Transverse colon (tissue), 4 donors: ENCODE measurements around the gene GSG1L. TPM values are rescaled to one million over a fixed set of nuclear protein-coding genes. Genes with fewer than 3 reads are reported as not detected.

Experiments used
- DNase-seq: peaks from one replicate; pipeline ENCODE4 v3.0.0-alpha.2; 2019
- H3K27ac ChIP-seq, 4 donors: fragments of 200-600 bp; sonication (generic); 2 replicates each; pipeline ENCODE4 v1.5.1; 2016 to 2018; ENCODE audit warnings: inconsistent platforms in 4 of 4
- H3K27me3 ChIP-seq: fragments of 200-600 bp; sonication (generic); 2 replicates; pipeline ENCODE4 v1.5.1; 2017; ENCODE audit warnings: inconsistent platforms
- H3K36me3 ChIP-seq, 4 donors: fragments of 200-600 bp; sonication (generic); 2 replicates each; pipeline ENCODE4 v1.5.1; 2017 to 2019; ENCODE audit warnings: inconsistent platforms in 4 of 4
- H3K4me1 ChIP-seq, 4 donors: fragments of 200-600 bp; sonication (generic); 2 replicates each; pipeline ENCODE4 v1.5.1; 2017 to 2020; ENCODE audit warnings: inconsistent platforms in 4 of 4
- H3K4me3 ChIP-seq, 4 donors: fragments of 200-600 bp; sonication (generic); 1 replicate in 1 of 4; 2 replicates in 3 of 4; pipeline versions ENCODE4 v1.5.1 to v1.6.1; 2017 to 2019; ENCODE audit warnings: inconsistent platforms in 4 of 4
- H3K9me3 ChIP-seq, 2 donors: fragments of 200-600 bp; sonication (generic); 2 replicates each; pipeline ENCODE4 v1.5.1; 2017 to 2019; ENCODE audit warnings: inconsistent platforms in 2 of 2
- CTCF ChIP-seq, 5 experiments: fragments of 200-600 bp in 3 of 5; fragments of 450-650 bp in 2 of 5; sonication (generic) in 3 of 5; IDR thresholded peaks; 1 replicate in 2 of 5; 2 replicates in 3 of 5; pipeline ENCODE4 v1.5.1; 2016 to 2017; ENCODE audit warnings: antibody characterized with exemption in 5 of 5, inconsistent platforms in 3 of 5, mild to moderate bottlenecking in 2 of 5, moderate library complexity in 1 of 5
- EP300 ChIP-seq: sonication (generic); formaldehyde crosslinking; IDR thresholded peaks from one replicate; pipeline ENCODE4 v1.6.1; 2017; ENCODE audit warnings: antibody characterized with exemption, low read depth
- POLR2A ChIP-seq: fragments of 450-650 bp; IDR thresholded peaks from one replicate; pipeline ENCODE4 v1.6.1; 2016; ENCODE audit warnings: antibody characterized with exemption, mild to moderate bottlenecking, moderate library complexity
- POLR2AphosphoS5 ChIP-seq, 3 donors: sonication (generic); formaldehyde crosslinking; IDR thresholded peaks; one replicate each; pipeline ENCODE4 v1.6.1; 2016; ENCODE audit warnings: antibody characterized with exemption in 3 of 3
- WGBS, 2 donors: methylation state at CpG; one replicate each; pipeline ENCODE4 v1.1.5; 2018; ENCODE audit warnings: low coverage in 1 of 2; 5-methylcytosine and 5-hydroxymethylcytosine counted together
- in situ Hi-C, 4 donors: fragments of 200-750 bp; cut with MboI; loops; one replicate each; pipeline versions ENCODE4 v1.15.0 to v1.15.1; 2017; ENCODE audit warnings: low sequenced_read_pairs in 3 of 4, low pct_ligation_motif_present in 1 of 4, low pct_unique_long_range_greater_than_20kb in 1 of 4
- intact Hi-C: fragments of 100-400 bp; cut with DNase I; formaldehyde crosslinking; loops from one replicate; pipeline ENCODE4 v1.15.1; 2023; ENCODE audit warnings: low total_unique reads
- total RNA-seq, 4 donors: library from RNA; depleted of rRNA; stranded (reverse); fragments of >200 nt; gene quantifications; one replicate each; pipeline ENCODE4 v1.1.0, GENCODE V29; 2016

The GSG1L gene
- total RNA-seq, 4 donors from 2014 or later: not detected

- intact Hi-C loops: no loop called here
- DNase-seq: no peak
- Histone ChIP-seq H3K4me3 (no peak overlapping the region), H3K27ac (no peak overlapping the region), H3K36me3 (no peaks in the 10 kb centered on the region), H3K4me1 (no peaks in the 10 kb centered on the region), H3K9me3 (peaks cover 0 to 10% of the 10 kb centered on the region in 2 donors), H3K27me3 (no peaks in the 10 kb centered on the region)
- in situ Hi-C loops: no loop called here
- TF ChIP-seq POLR2AphosphoS5 (IDR thresholded peaks at IDR 0.05): no peak
- no peak for TF ChIP-seq EP300
- TF ChIP-seq CTCF (IDR thresholded peaks at IDR 0.05): no peak
- TF ChIP-seq POLR2A: no peak
- 17 to 67% methylated on average over 2 to 8 of the region's 8 CpGs for WGBS, 2 donors
These were observed 204.5 kb downstream of the GSG1L start for GRCh38 chr16:27859020-27859419.

- no peak overlapping the region for H3K27ac ChIP-seq
- no peak for TF ChIP-seq POLR2A
- TF ChIP-seq EP300: no peak
- TF ChIP-seq CTCF (IDR thresholded peaks at IDR 0.05): no peak
- TF ChIP-seq POLR2AphosphoS5 (IDR thresholded peaks at IDR 0.05): no peak
- intact Hi-C loops (no loop called here), in situ Hi-C loops (no loop called here)
- DNase-seq: no peak
- no peak overlapping the region for H3K4me3 ChIP-seq
- no peaks in the 10 kb centered on the region for H3K9me3 ChIP-seq
- WGBS, 2 donors: 50 to 65% methylated on average over 1 to 3 of the region's 3 CpGs
- H3K27me3 ChIP-seq: peaks cover 9% of the 10 kb centered on the region
- no peaks in the 10 kb centered on the region for H3K4me1 ChIP-seq
- no peaks in the 10 kb centered on the region for H3K36me3 ChIP-seq
These were observed 209.9 kb downstream of the GSG1L start for GRCh38 chr16:27853651-27854050.

GRCh38 chr16:27853101-27853500 lies 210.4 kb downstream of the GSG1L start:
- WGBS, 2 donors: 53 to 56% methylated on average over 4 to 9 of the region's 9 CpGs
- no peaks in the 10 kb centered on the region for H3K9me3 ChIP-seq
- no peak for DNase-seq
- in situ Hi-C loops (no loop called here), intact Hi-C loops (no loop called here)
- no peaks in the 10 kb centered on the region for H3K4me1 ChIP-seq
- H3K36me3 ChIP-seq: no peaks in the 10 kb centered on the region
- no peak overlapping the region for H3K27ac ChIP-seq
- peaks cover 9% of the 10 kb centered on the region for H3K27me3 ChIP-seq
- no peak for TF ChIP-seq POLR2A
- no peak for TF ChIP-seq CTCF (IDR thresholded peaks at IDR 0.05)
- no peak for TF ChIP-seq EP300
- TF ChIP-seq POLR2AphosphoS5 (IDR thresholded peaks at IDR 0.05): no peak
- H3K4me3 ChIP-seq: no peak overlapping the region

- Histone ChIP-seq H3K27ac (no peak overlapping the region), H3K27me3 (peaks cover 9% of the 10 kb centered on the region), H3K36me3 (no peaks in the 10 kb centered on the region), H3K4me1 (no peaks in the 10 kb centered on the region), H3K9me3 (no peaks in the 10 kb centered on the region), H3K4me3 (no peak overlapping the region)
- 57% methylated on average over 13 of the region's 13 CpGs; no CpG with 5 or more reads in 1 of the 2 donors for WGBS, 2 donors
- DNase-seq: no peak
- in situ Hi-C loops: no loop called here
- intact Hi-C loops: no loop called here
- no peak for TF ChIP-seq CTCF (IDR thresholded peaks at IDR 0.05)
- TF ChIP-seq EP300: no peak
- TF ChIP-seq POLR2A: no peak
- no peak for TF ChIP-seq POLR2AphosphoS5 (IDR thresholded peaks at IDR 0.05)
These were observed 210.8 kb downstream of the GSG1L start for GRCh38 chr16:27852681-27853080.
